ENCODE measurements around the gene CD46.
"Not testable (repeated sequence)": the region's sequence is repeated elsewhere in the genome, so short reads cannot be mapped to it uniquely, and the experiment has no call there.

CD46 gene

GRCh38 chr1:207752456-207752998 lies 673 bp downstream of the CD46 start:
- no peak for DNase-seq

- no peak for DNase-seq
These were observed 1.8 kb downstream of the CD46 start for GRCh38 chr1:207753611-207754010.

GRCh38 chr1:207754011-207754410 lies 2.2 kb downstream of the CD46 start:
- no peak for DNase-seq

- DNase-seq: peak; percentile 58 to 61
These were observed 3.3 kb downstream of the CD46 start for GRCh38 chr1:207754974-207755700.

GRCh38 chr1:207755846-207756693 lies 4.2 kb downstream of the CD46 start:
- DNase-seq: no peak

- no peak for DNase-seq
These were observed 10.8 kb downstream of the CD46 start for GRCh38 chr1:207762622-207763021.

- no peak for DNase-seq
These were observed 11.2 kb downstream of the CD46 start for GRCh38 chr1:207763091-207763490.

GRCh38 chr1:207763972-207764371 lies 12.1 kb downstream of the CD46 start:
- no peak for DNase-seq

GRCh38 chr1:207766569-207766968 lies 14.7 kb downstream of the CD46 start:
- no peak for DNase-seq

- not testable (repeated sequence) for DNase-seq
These were observed 18.7 kb downstream of the CD46 start for GRCh38 chr1:207770514-207770913.

GRCh38 chr1:207776045-207776444 lies 24.2 kb downstream of the CD46 start:
- DNase-seq: not testable (repeated sequence)

GRCh38 chr1:207777412-207777811 lies 25.6 kb downstream of the CD46 start:
- DNase-seq: not testable (repeated sequence)

GRCh38 chr1:207779008-207779407 lies 27.2 kb downstream of the CD46 start:
- no peak for DNase-seq

GRCh38 chr1:207781312-207781711 lies 29.5 kb downstream of the CD46 start:
- no peak for DNase-seq

GRCh38 chr1:207787776-207788175 lies 35.9 kb downstream of the CD46 start:
- no peak for DNase-seq

GRCh38 chr1:207789386-207789785 lies 37.5 kb downstream of the CD46 start:
- no peak for DNase-seq

- DNase-seq: no peak
These were observed 38.2 kb downstream of the CD46 start for GRCh38 chr1:207789792-207790787.

- no peak for DNase-seq
These were observed 39.4 kb downstream of the CD46 start for GRCh38 chr1:207791290-207791689.

GRCh38 chr1:207793327-207793726 lies 41.5 kb downstream of the CD46 start:
- no peak for DNase-seq

- DNase-seq: no peak
These were observed 43.0 kb downstream of the CD46 start for GRCh38 chr1:207794861-207795260.

GRCh38 chr1:207797229-207797973 lies 45.5 kb downstream of the CD46 start:
- DNase-seq: peak; percentile 69 to 84

- DNase-seq: no peak
These were observed 47.0 kb downstream of the CD46 start for GRCh38 chr1:207798847-207799246.
